ENCODE measurements around the gene GRIK3. TPM values are rescaled to one million over a fixed set of nuclear protein-coding genes. Genes with fewer than 3 reads are reported as not detected.
"Not testable (repeated sequence)": the region's sequence is repeated elsewhere in the genome, so short reads cannot be mapped to it uniquely, and the experiment has no call there.

Gene GRIK3
- total RNA-seq, 4 donors from 2014 or later: 0.13 to 0.42 (median 0.15) TPM; not detected in 1

DNA sequence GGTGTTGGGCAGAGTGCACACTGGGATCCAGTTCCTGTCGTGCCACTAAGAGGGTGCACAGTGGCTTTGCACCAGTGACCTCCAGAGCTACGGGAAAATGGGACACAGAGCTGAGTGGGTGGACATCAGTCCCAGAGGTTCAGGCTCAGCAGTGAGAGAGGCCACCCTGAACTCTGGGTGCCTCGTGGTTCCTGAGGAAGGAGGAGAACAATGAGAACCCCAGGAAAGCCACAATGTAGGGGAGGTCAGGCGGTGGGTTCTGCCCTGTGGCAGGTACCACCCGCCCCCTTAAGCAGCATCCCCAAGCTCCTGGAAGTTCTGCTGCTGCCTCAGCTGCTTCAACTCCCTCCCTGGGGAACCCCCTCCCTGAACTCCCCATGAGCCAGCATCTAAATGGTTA is 112.2 kb downstream of the GRIK3 start:
- H3K27ac ChIP-seq: no peak overlapping the region
- intact Hi-C loops (cut with DNase I): no loop called here
- WGBS, 2 donors: 44 to 49% methylated on average over 4 of the region's 5 CpGs
- TF ChIP-seq POLR2A (IDR thresholded peaks at IDR 0.05): no peak
- TF ChIP-seq, protein P1, sequence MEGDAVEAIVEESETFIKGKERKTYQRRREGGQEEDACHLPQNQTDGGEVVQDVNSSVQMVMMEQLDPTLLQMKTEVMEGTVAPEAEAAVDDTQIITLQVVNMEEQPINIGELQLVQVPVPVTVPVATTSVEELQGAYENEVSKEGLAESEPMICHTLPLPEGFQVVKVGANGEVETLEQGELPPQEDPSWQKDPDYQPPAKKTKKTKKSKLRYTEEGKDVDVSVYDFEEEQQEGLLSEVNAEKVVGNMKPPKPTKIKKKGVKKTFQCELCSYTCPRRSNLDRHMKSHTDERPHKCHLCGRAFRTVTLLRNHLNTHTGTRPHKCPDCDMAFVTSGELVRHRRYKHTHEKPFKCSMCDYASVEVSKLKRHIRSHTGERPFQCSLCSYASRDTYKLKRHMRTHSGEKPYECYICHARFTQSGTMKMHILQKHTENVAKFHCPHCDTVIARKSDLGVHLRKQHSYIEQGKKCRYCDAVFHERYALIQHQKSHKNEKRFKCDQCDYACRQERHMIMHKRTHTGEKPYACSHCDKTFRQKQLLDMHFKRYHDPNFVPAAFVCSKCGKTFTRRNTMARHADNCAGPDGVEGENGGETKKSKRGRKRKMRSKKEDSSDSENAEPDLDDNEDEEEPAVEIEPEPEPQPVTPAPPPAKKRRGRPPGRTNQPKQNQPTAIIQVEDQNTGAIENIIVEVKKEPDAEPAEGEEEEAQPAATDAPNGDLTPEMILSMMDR (IDR thresholded peaks at IDR 0.05): no peak
- H3K4me1 ChIP-seq: no peaks in the 10 kb centered on the region
- no peaks in the 10 kb centered on the region for H3K27me3 ChIP-seq
- no peak for DNase-seq
- no peaks in the 10 kb centered on the region for H3K9me3 ChIP-seq
- no peak overlapping the region for H3K4me3 ChIP-seq (replicated peaks in 1 of 3)
- H3K36me3 ChIP-seq: no peaks in the 10 kb centered on the region

DNA sequence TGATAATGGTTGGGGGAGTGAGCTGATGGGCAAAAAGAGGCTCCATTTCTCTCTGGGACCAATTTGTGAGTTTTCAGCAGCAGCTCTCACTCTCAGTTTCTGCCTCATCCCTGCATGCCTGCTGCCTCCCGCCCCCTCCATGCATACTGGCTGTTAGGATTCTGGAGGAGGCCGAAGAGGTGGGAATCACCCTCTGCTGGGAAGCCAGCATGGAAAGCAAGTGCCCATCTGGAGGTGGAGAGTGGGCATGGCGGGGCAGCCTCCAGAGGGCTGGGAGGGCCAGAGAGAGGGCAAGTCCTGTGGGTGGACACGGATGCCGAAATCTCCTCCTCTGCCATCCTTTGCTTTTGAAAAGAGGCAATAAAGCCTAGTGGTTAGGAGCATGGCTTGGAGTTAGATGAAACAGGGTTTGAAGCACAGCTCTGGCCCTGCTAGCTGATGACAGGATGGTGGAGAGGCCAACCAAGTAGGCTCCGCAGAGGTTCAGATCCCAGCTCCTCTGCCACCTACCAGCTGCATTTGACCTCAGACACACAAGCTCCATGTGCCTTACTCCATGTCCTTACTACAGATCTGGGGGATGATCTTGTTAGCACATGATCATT is 113.4 kb downstream of the GRIK3 start:
- Histone ChIP-seq H3K4me1 (no peaks in the 10 kb centered on the region), H3K27ac (no peak overlapping the region), H3K36me3 (no peaks in the 10 kb centered on the region), H3K27me3 (no peaks in the 10 kb centered on the region), H3K4me3 (replicated peaks in 1 of 3) (no peak overlapping the region), H3K9me3 (no peaks in the 10 kb centered on the region)
- intact Hi-C loops (cut with DNase I): no loop called here
- 75 to 76% methylated on average over 6 of the region's 6 CpGs for WGBS, 2 donors
- no peak for DNase-seq
- no peak for TF ChIP-seq POLR2A (IDR thresholded peaks at IDR 0.05)
- TF ChIP-seq, protein P1 (IDR thresholded peaks at IDR 0.05): no peak

DNA sequence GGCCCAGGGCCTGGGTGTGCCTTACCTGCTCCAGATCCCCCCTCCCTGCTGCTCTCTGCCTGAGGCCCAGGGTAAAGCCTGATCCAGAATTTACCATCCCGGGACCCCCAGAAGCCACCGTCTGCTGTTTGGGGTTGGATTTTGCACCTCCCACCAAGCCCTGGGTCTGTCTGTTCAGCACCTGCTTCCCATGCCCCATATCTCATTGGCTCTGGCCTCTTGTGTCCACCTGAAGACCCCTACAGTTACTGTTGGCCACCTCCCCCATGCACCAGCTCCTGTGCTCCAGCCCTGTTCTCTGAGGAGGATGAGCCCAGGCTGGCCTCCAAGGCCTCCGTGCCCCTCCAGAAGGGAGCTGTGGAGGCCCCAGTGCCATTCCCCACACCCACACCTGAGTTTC is 113.9 kb downstream of the GRIK3 start:
- 89% methylated on average over 3 of the region's 3 CpGs for WGBS, 2 donors
- DNase-seq: no peak
- H3K27me3 ChIP-seq: no peaks in the 10 kb centered on the region

DNA sequence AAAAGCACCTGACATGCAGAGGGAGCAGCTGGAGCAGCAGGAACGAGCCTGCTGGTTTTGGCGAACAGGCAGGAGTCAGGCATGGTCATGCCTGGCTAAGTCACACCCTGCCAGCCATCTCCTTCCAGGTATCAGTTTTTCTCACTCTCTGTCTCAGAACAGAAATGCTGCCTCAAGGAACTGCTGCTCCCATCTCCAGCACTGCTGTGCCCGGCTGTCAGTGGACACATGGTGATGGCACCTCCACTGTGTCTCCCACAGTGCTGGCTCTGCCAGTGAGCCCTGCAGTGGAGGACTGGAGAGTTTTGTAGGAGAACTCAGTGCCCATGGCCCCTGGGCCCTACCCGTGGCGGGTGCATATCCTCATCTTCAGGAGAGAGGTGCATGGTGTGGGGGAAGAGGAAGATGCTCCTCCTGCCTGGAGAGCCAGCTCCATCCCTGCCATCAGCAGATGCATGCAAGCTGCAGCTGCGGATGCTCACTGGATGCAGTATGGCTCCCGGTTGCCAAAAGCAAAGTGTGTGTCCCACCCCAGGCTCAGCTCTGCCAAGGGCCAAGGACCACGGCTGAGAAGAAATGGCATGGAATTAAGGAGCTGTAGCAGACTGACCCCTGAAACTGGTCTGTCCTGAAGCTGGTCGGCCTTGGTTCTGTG is 114.7 kb downstream of the GRIK3 start:
- H3K4me1 ChIP-seq: no peaks in the 10 kb centered on the region
- H3K9me3 ChIP-seq: no peaks in the 10 kb centered on the region
- H3K27me3 ChIP-seq: no peaks in the 10 kb centered on the region
- H3K27ac ChIP-seq: no peak overlapping the region
- WGBS, 2 donors: 68 to 70% methylated on average over 9 of the region's 9 CpGs
- no peak overlapping the region for H3K4me3 ChIP-seq (replicated peaks in 1 of 3)
- intact Hi-C loops (cut with DNase I): no loop called here
- TF ChIP-seq POLR2A (IDR thresholded peaks at IDR 0.05): no peak
- TF ChIP-seq, protein P1 (IDR thresholded peaks at IDR 0.05): no peak
- DNase-seq: no peak
- H3K36me3 ChIP-seq: no peaks in the 10 kb centered on the region

More for the DNA sequence above, 113.9 kb downstream of the GRIK3 start:
- Histone ChIP-seq H3K36me3 (no peaks in the 10 kb centered on the region), H3K27ac (no peak overlapping the region), H3K4me3 (replicated peaks in 1 of 3) (no peak overlapping the region), H3K9me3 (no peaks in the 10 kb centered on the region), H3K4me1 (no peaks in the 10 kb centered on the region)
- intact Hi-C loops (cut with DNase I): no loop called here
- TF ChIP-seq, protein P1 (IDR thresholded peaks at IDR 0.05): no peak
- TF ChIP-seq POLR2A (IDR thresholded peaks at IDR 0.05): no peak

DNA sequence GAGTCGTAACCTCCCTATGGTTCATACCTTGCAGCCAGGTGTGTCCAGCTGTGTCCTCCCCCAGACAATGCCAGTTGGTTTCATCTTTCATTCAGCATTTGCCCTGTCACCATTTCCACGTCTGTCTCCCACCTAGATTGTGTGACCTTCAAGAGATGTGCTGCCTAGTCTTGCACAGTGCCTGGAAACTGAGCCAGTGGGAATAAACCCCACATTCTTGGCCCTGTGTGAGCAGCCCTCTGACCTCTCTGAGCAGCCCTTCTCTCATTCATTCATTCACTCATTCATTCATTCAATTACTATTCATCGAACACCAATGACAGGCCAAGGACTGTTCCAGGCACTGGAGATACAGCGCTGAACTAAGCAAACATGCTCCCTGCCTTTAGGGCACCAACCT is 115.7 kb downstream of the GRIK3 start:
- Histone ChIP-seq H3K36me3 (no peaks in the 10 kb centered on the region), H3K27me3 (no peaks in the 10 kb centered on the region), H3K4me3 (replicated peaks in 1 of 3) (no peak overlapping the region), H3K9me3 (no peaks in the 10 kb centered on the region), H3K27ac (no peak overlapping the region), H3K4me1 (no peaks in the 10 kb centered on the region)
- intact Hi-C loops (cut with DNase I): no loop called here
- TF ChIP-seq, protein P1 (IDR thresholded peaks at IDR 0.05): no peak
- no peak for TF ChIP-seq POLR2A (IDR thresholded peaks at IDR 0.05)
- WGBS, 2 donors: 78 to 81% methylated on average over 4 of the region's 4 CpGs
- DNase-seq: no peak

DNA sequence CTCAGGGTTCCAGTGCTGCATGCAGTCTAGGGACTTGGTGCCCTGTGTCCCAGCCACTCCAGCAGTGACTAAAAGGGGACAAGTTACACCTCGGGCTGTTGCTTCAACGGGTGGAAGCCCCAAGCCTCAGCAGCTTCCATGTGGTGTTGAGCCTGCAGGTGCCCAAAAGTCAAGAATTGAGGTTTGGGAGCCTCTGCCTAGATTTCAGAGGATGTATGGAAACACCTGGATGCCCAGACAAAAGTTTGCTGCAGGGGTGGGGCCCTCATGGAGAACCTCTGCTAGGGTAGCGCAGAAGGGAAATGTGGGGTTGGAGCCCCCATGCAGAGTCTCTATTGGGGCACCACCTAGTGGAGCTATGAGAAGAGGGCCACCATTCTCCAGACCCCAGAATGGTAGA is 117.8 kb downstream of the GRIK3 start:
- H3K36me3 ChIP-seq; H3K27me3 ChIP-seq; H3K4me1 ChIP-seq; H3K9me3 ChIP-seq; intact Hi-C loops (cut with DNase I); H3K4me3 ChIP-seq (replicated peaks in 1 of 3); H3K27ac ChIP-seq; DNase-seq: not testable (repeated sequence)
- WGBS, 2 donors: 84 to 92% methylated on average over 3 of the region's 3 CpGs
